Neuronal stem cell (in vitro differentiated cells): ENCODE results near the gene TAB2.

ENCODE experiments used
- DNase-seq: peaks from one replicate; pipeline ENCODE4 v3.0.0-alpha.2; 2013; ENCODE audit warnings: low spot score
- H2AFZ ChIP-seq: one replicate; pipeline ENCODE4 v1.6.1; 2013; ENCODE audit warnings: mild to moderate bottlenecking, low read length, inconsistent platforms
- H2AK5ac ChIP-seq: 2 replicates; pipeline ENCODE4 v1.6.1; 2013; ENCODE audit warnings: low read depth, mild to moderate bottlenecking, inconsistent platforms, low read length, moderate library complexity, mixed read lengths
- H2BK120ac ChIP-seq: 2 replicates; pipeline ENCODE4 v1.6.1; 2013; ENCODE audit warnings: low read depth, mild to moderate bottlenecking, inconsistent platforms, low read length, moderate library complexity, mixed read lengths
- H2BK12ac ChIP-seq: one replicate; pipeline ENCODE4 v1.6.1; 2013; ENCODE audit warnings: low read length, inconsistent platforms
- H2BK15ac ChIP-seq: 2 replicates; pipeline ENCODE4 v1.6.1; 2013; ENCODE audit warnings: mild to moderate bottlenecking, low read length, inconsistent platforms, mixed read lengths
- H2BK5ac ChIP-seq: one replicate; pipeline ENCODE4 v1.6.1; 2013; ENCODE audit warnings: inconsistent platforms, mild to moderate bottlenecking, low read length, moderate library complexity
- H3K14ac ChIP-seq: one replicate; pipeline ENCODE4 v1.6.1; 2013; ENCODE audit warnings: low read length, inconsistent platforms
- H3K18ac ChIP-seq: 2 replicates; pipeline ENCODE4 v1.6.1; 2013; ENCODE audit warnings: low read length, inconsistent platforms
- H3K23ac ChIP-seq: 2 replicates; pipeline ENCODE4 v1.6.1; 2013; ENCODE audit warnings: low read depth, mild to moderate bottlenecking, mixed read lengths, low read length, inconsistent platforms; ENCODE audit not compliant: poor library complexity
- H3K27ac ChIP-seq: replicated peaks from 3 replicates; pipeline ENCODE4 v1.5.1; 2013; ENCODE audit warnings: low read length, inconsistent platforms
- H3K27me3 ChIP-seq, 3 experiments: 2 replicates each; pipeline ENCODE4 v1.6.1; 2013; ENCODE audit warnings: low read length in 3 of 3, mild to moderate bottlenecking in 2 of 3, inconsistent platforms in 1 of 3, low read depth in 1 of 3, mixed read lengths in 1 of 3, moderate library complexity in 1 of 3; ENCODE audit not compliant: control insufficient read depth in 3 of 3, insufficient read depth in 3 of 3
- H3K36me3 ChIP-seq, 2 donors: replicated peaks in 1 of 2; 2 replicates each; pipeline ENCODE4 v1.6.1; 2013; ENCODE audit warnings: low read length in 2 of 2; ENCODE audit not compliant: control insufficient read depth in 2 of 2, insufficient read depth in 2 of 2
- H3K4ac ChIP-seq: 2 replicates; pipeline ENCODE4 v1.6.1; 2013; ENCODE audit warnings: inconsistent platforms, mild to moderate bottlenecking, low read length, moderate library complexity
- H3K4me1 ChIP-seq, 2 donors: 1 replicate in 1 of 2; 2 replicates in 1 of 2; pipeline ENCODE4 v1.6.1; 2013; ENCODE audit warnings: low read length in 2 of 2, low read depth in 1 of 2; ENCODE audit not compliant: control insufficient read depth in 2 of 2, insufficient read depth in 1 of 2
- H3K4me2 ChIP-seq: one replicate; pipeline ENCODE4 v1.6.1; 2013; ENCODE audit warnings: mild to moderate bottlenecking, low read length, inconsistent platforms; ENCODE audit not compliant: insufficient read depth, poor library complexity, severe bottlenecking
- H3K4me3 ChIP-seq, 2 donors: 2 replicates each; pipeline ENCODE4 v1.5.1; 2013; ENCODE audit warnings: low read length in 2 of 2, mild to moderate bottlenecking in 2 of 2, inconsistent platforms in 1 of 2, moderate library complexity in 1 of 2
- H3K79me1 ChIP-seq: one replicate; pipeline ENCODE4 v1.6.1; 2013; ENCODE audit warnings: low read depth, mild to moderate bottlenecking, inconsistent platforms, low read length, moderate library complexity
- H3K9ac ChIP-seq: one replicate; pipeline ENCODE4 v1.6.1; 2013; ENCODE audit warnings: mild to moderate bottlenecking, low read depth, low read length, inconsistent platforms; ENCODE audit not compliant: poor library complexity
- H3K9me3 ChIP-seq, 2 donors: replicated peaks in 1 of 2; 2 replicates each; pipeline versions ENCODE3 to v1.6.1; 2013; ENCODE audit warnings: low read length in 2 of 2, mild to moderate bottlenecking in 2 of 2, inconsistent platforms in 1 of 2, low read depth in 1 of 2, mixed read lengths in 1 of 2, moderate library complexity in 1 of 2; ENCODE audit not compliant: control insufficient read depth in 2 of 2, insufficient read depth in 1 of 2
- H4K8ac ChIP-seq: one replicate; pipeline ENCODE4 v1.6.1; 2013; ENCODE audit warnings: low read depth, mild to moderate bottlenecking, inconsistent platforms, low read length, moderate library complexity
- H4K91ac ChIP-seq: one replicate; pipeline ENCODE4 v1.6.1; 2013; ENCODE audit warnings: low read length, low read depth, mild to moderate bottlenecking, inconsistent platforms; ENCODE audit not compliant: poor library complexity
- WGBS, 2 donors: extraction: QIAGEN DNeasy Blood & Tissue Kit; methylation state at CpG; one replicate each; pipeline ENCODE4 v1.1.7; 2013; ENCODE audit warnings: missing lambda C conversion rate in 2 of 2, mixed read lengths in 1 of 2; ENCODE audit not compliant: insufficient read length in 2 of 2, insufficient replicate concordance in 1 of 2; ENCODE audit errors: extremely low coverage in 2 of 2; 5-methylcytosine and 5-hydroxymethylcytosine counted together

TAB2 gene

GRCh38 chr6:149409617-149410016, 92.1 kb downstream of the TAB2 start:
- Histone ChIP-seq H3K9ac (no peak overlapping the region), H3K9me3 (no peaks in the 10 kb centered on the region), H2BK15ac (no peak overlapping the region), H2AFZ (no peak overlapping the region), H3K36me3 (peaks cover 7 to 70% of the 10 kb centered on the region in 2 donors), H3K4me1 (no peaks in the 10 kb centered on the region), H4K91ac (no peak overlapping the region), H3K23ac (no peak overlapping the region), H2BK12ac (no peak overlapping the region), H3K4ac (no peak overlapping the region), H2AK5ac (no peak overlapping the region), H3K14ac (no peak overlapping the region), H4K8ac (no peak overlapping the region), H3K79me1 (no peaks in the 10 kb centered on the region), H3K27ac (no peak overlapping the region), H3K18ac (no peak overlapping the region), H2BK120ac (no peak overlapping the region), H3K4me3 (no peak overlapping the region), H2BK5ac (no peak overlapping the region), H3K27me3 (peaks cover 0 to 2% (median 0%) of the 10 kb centered on the region in 3 experiments), H3K4me2 (no peak overlapping the region)
- no CpG with 5 or more reads among the region's 3 CpGs for WGBS, 2 donors
- no peak for DNase-seq

- H2BK15ac ChIP-seq, result no peak overlapping the region
- H3K9ac ChIP-seq, result no peak overlapping the region
- H3K14ac ChIP-seq, result no peak overlapping the region
- H2AK5ac ChIP-seq, result no peak overlapping the region
- no peak overlapping the region for H4K91ac ChIP-seq
- no peak overlapping the region for H2BK5ac ChIP-seq
- no peak overlapping the region for H3K4me3 ChIP-seq
- H3K4me2 ChIP-seq, result no peak overlapping the region
- H3K18ac ChIP-seq, result no peak overlapping the region
- no peaks in the 10 kb centered on the region for H3K79me1 ChIP-seq
- no peak overlapping the region for H2BK120ac ChIP-seq
- H3K27me3 ChIP-seq, result peaks cover 0 to 2% (median 0%) of the 10 kb centered on the region in 3 experiments
- no peaks in the 10 kb centered on the region for H3K9me3 ChIP-seq
- H2AFZ ChIP-seq, result no peak overlapping the region
- H3K27ac ChIP-seq, result no peak overlapping the region
- H4K8ac ChIP-seq, result no peak overlapping the region
- H3K4ac ChIP-seq, result no peak overlapping the region
- peaks cover 5 to 60% of the 10 kb centered on the region in 2 donors for H3K36me3 ChIP-seq
- DNase-seq, result no peak
- no peak overlapping the region for H2BK12ac ChIP-seq
- no peaks in the 10 kb centered on the region for H3K4me1 ChIP-seq
- H3K23ac ChIP-seq, result no peak overlapping the region
Measured at GRCh38 chr6:149410557-149410956, 93.0 kb downstream of the TAB2 start.

GRCh38 chr6:149414009-149414408, 96.5 kb downstream of the TAB2 start:
- Histone ChIP-seq H3K79me1 (no peaks in the 10 kb centered on the region), H2BK15ac (no peak overlapping the region), H3K9ac (no peak overlapping the region), H2AK5ac (no peak overlapping the region), H2BK120ac (no peak overlapping the region), H3K4ac (no peak overlapping the region), H2BK12ac (no peak overlapping the region), H3K4me2 (no peak overlapping the region), H3K14ac (no peak overlapping the region), H3K4me3 (no peak overlapping the region), H3K9me3 (peaks cover 0 to 4% of the 10 kb centered on the region in 2 donors), H4K91ac (no peak overlapping the region), H3K18ac (no peak overlapping the region), H3K27ac (no peak overlapping the region), H2AFZ (no peak overlapping the region), H2BK5ac (no peak overlapping the region), H4K8ac (no peak overlapping the region), H3K23ac (no peak overlapping the region), H3K4me1 (no peaks in the 10 kb centered on the region), H3K27me3 (peaks cover 0 to 2% (median 0%) of the 10 kb centered on the region in 3 experiments), H3K36me3 (peaks cover 5 to 36% of the 10 kb centered on the region in 2 donors)
- no peak for DNase-seq
- no CpG with 5 or more reads among the region's 4 CpGs for WGBS, 2 donors

GRCh38 chr6:149414821-149415220, 97.3 kb downstream of the TAB2 start:
- Histone ChIP-seq H2BK5ac (no peak overlapping the region), H3K4me2 (no peak overlapping the region), H4K8ac (no peak overlapping the region), H2BK15ac (no peak overlapping the region), H3K4ac (no peak overlapping the region), H3K4me1 (no peaks in the 10 kb centered on the region), H2AK5ac (no peak overlapping the region), H3K27ac (no peak overlapping the region), H3K9ac (no peak overlapping the region), H3K14ac (no peak overlapping the region), H2BK12ac (no peak overlapping the region), H3K27me3 (peaks cover 0 to 2% (median 0%) of the 10 kb centered on the region in 3 experiments), H3K18ac (no peak overlapping the region), H2AFZ (no peak overlapping the region), H3K4me3 (no peak overlapping the region), H3K9me3 (peaks cover 0 to 4% of the 10 kb centered on the region in 2 donors), H2BK120ac (no peak overlapping the region), H3K23ac (no peak overlapping the region), H4K91ac (no peak overlapping the region), H3K79me1 (no peaks in the 10 kb centered on the region), H3K36me3 (peaks cover 5 to 27% of the 10 kb centered on the region in 2 donors)
- no peak for DNase-seq
- WGBS, 2 donors, result no CpG with 5 or more reads among the region's 4 CpGs
